ENCODE measurements around the gene RBM20. TPM values are rescaled to one million over a fixed set of nuclear protein-coding genes. Genes with fewer than 3 reads are reported as not detected.

Gene RBM20
- polyA plus RNA-seq, 2 of the 4 experiments (the other 2 are of a cell fraction) = 1.5 to 1.8 TPM

DNA sequence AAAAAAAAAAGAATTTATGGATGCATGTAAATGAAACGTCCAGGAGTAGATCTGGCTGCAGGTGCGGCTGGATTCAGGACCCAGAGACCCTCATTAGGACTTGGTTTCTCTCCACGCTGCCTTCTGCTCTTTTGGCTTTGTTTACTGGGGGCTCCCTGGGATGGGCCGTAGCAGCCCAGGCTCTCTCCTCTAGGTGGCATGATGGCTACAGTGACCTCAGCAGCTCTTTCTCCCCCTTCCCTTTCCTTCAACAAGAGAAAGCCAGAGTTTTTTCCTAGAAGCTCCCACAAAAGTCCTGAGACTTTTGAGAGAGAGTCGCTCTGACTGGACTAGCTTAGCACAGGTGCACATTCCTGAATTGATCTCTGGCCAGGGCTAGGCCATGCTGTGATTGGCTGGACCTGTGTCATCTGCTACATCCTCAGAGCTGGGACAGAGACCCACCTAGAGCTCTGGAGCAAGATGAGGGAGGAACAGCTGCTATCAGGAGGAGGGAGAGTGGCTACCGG, 159.7 kb downstream of the RBM20 start (continued):
- TF ChIP-seq, protein P1, sequence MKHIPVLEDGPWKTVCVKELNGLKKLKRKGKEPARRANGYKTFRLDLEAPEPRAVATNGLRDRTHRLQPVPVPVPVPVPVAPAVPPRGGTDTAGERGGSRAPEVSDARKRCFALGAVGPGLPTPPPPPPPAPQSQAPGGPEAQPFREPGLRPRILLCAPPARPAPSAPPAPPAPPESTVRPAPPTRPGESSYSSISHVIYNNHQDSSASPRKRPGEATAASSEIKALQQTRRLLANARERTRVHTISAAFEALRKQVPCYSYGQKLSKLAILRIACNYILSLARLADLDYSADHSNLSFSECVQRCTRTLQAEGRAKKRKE (CRISPR knock-in tag; IDR thresholded peaks at IDR 0.05; ENCODE audit: low read depth) = no peak

DNA sequence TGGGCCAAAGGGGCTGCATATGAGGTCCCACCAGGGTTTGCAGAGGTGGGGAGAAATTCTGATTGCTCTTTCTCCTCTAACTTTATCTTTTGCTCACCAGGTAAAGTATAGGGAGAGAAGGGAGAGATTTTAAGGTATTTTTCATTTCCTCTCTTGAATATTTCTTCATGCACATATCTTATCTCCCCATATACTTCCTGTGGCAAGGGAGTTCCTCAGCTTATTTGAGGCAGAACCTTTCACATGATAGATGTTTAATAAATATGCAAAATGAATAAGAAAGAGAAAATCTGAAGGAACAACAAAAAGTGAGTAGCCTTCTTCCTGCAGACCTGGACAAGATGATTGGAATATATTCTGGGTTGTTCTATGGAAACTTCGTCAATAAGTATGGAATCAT, 160.2 kb downstream of the RBM20 start:
- POLR2A ChIA-PET = interaction anchor here (0.6 to 3.0 kb wide), 2 partner anchors 75 to 114 kb away, joined by 3 to 15 read pairs; partner anchors contain the start of genes BBIP1 and SHOC2

DNA sequence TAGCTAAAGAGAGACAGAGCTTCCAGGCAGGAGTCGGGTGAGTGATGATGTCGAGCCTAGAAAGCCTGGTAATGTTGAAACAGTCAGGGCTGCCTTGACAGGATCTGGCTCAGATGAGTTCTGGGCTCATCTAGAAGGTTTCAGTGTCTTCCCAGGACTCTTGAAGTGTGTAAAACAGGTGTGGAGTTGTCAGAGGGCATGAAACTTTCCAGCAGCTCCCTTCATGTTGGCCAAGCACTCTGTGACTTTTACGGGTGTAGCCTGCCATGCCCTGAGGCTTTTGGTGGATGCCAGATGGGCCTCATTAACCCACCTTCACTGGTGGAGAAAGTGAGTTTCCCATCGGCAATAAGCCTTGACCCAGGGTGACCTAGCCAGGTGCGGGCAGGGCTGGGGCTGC, 161.2 kb downstream of the RBM20 start:
- DNase-seq (ENCODE audit: low read depth in 1 of 2, low spot score in 1 of 2) (no peak), ATAC-seq (no peak), FAIRE-seq (no peak)
- 80% methylated on average over 5 of the region's 5 CpGs for WGBS (ENCODE audit: missing lambda C conversion rate)
- CTCF ChIA-PET = interaction anchor here (1.2 to 3.3 kb wide), 3 partner anchors 59 to 97 kb away, joined by 3 to 25 read pairs (median 4); no protein-coding TSS in a partner anchor
- POLR2A ChIA-PET = no interaction called here
- Histone ChIP-seq H3K4me1 (peaks cover 9% of the 10 kb centered on the region; the same call in 1 of the 3 replicates), H3K4me3 (no peak overlapping the region), H3K4me2 (no peak overlapping the region), H3K27ac (no peak overlapping the region), H3K9me3 (no peaks in the 10 kb centered on the region)
- TF ChIP-seq FOSL2 (IDR thresholded peaks at IDR 0.05) = no peak
- no peak for TF ChIP-seq FOSL2 (CRISPR knock-in tag; IDR thresholded peaks at IDR 0.05)
- TF ChIP-seq POLR2AphosphoS2 (conservative IDR thresholded peaks at IDR 0.05; ENCODE audit: low read length) = no peak
- no peak for TF ChIP-seq ZFP36 (IDR thresholded peaks at IDR 0.05; ENCODE audit: borderline replicate concordance, partially characterized antibody)
- TF ChIP-seq, protein P2, sequence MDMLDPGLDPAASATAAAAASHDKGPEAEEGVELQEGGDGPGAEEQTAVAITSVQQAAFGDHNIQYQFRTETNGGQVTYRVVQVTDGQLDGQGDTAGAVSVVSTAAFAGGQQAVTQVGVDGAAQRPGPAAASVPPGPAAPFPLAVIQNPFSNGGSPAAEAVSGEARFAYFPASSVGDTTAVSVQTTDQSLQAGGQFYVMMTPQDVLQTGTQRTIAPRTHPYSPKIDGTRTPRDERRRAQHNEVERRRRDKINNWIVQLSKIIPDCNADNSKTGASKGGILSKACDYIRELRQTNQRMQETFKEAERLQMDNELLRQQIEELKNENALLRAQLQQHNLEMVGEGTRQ (IDR thresholded peaks at IDR 0.05) = no peak
- TF ChIP-seq ESRRA (IDR thresholded peaks at IDR 0.05; ENCODE audit: borderline replicate concordance, low read length) = no peak
- TF ChIP-seq JUN (IDR thresholded peaks at IDR 0.05) = no peak
- TF ChIP-seq TFCP2L1 (CRISPR knock-in tag; IDR thresholded peaks at IDR 0.05) = no peak
- no peak for TF ChIP-seq NFE2L2 (conservative IDR thresholded peaks at IDR 0.05; ENCODE audit: low read length)
- TF ChIP-seq, protein P3, sequence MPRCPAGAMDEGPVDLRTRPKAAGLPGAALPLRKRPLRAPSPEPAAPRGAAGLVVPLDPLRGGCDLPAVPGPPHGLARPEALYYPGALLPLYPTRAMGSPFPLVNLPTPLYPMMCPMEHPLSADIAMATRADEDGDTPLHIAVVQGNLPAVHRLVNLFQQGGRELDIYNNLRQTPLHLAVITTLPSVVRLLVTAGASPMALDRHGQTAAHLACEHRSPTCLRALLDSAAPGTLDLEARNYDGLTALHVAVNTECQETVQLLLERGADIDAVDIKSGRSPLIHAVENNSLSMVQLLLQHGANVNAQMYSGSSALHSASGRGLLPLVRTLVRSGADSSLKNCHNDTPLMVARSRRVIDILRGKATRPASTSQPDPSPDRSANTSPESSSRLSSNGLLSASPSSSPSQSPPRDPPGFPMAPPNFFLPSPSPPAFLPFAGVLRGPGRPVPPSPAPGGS (IDR thresholded peaks at IDR 0.05) = no peak
- TF ChIP-seq HEYL (CRISPR knock-in tag; IDR thresholded peaks at IDR 0.05) = no peak

More for the DNA sequence above, 160.2 kb downstream of the RBM20 start:
- CTCF ChIA-PET = interaction anchor here (0.6 to 3.3 kb wide), 32 partner anchors 10 to 1337 kb away, joined by 3 to 25 read pairs (median 4); no protein-coding TSS in a partner anchor
- Histone ChIP-seq H3K4me3 (no peak overlapping the region), H3K4me1 (peaks cover 9% of the 10 kb centered on the region; the same call in 1 of the 3 replicates), H3K4me2 (no peak overlapping the region), H3K27ac (0 out of 6 replicates have a peak overlapping the region, but pooled peaks of 1 of the 2 experiments have one; percentile 47), H3K9me3 (no peaks in the 10 kb centered on the region)
- WGBS (ENCODE audit: missing lambda C conversion rate) = 94% methylated on average over 1 of the region's 1 CpG
- ATAC-seq (no peak), DNase-seq (ENCODE audit: low read depth in 1 of 2, low spot score in 1 of 2) (no peak), FAIRE-seq (no peak)
- no peak for TF ChIP-seq FOSB (CRISPR knock-in tag; IDR thresholded peaks at IDR 0.05)
- TF ChIP-seq RCOR1 (IDR thresholded peaks at IDR 0.05; ENCODE audit: low read depth, low read length) = no peak
- TF ChIP-seq SMC3 (IDR thresholded peaks at IDR 0.05) = no peak

DNA sequence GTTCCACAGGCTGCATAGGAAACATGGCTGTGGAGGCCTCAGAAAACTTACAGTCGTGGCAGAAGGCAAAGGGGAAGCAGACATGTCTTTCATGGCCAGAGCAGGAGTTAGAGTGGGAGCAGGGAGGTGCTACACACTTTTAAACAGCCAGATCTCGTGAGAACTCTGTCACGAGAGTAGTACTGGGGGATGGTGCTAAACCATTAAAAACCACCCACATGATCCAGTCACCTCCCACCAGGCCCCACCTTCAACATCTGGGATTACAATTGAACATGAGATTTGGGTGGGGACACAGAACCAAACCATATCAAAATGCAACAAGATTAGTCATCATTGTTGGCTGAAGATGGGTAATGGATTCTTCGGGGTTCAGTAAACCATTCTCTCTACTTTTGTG, 162.2 kb downstream of the RBM20 start:
- no peak overlapping the region for H3K27ac ChIP-seq
- no peak for FAIRE-seq
- ChIA-PET POLR2A (no interaction called here), CTCF (interaction anchor here (1.2 kb wide), 1 partner anchor 60 kb away, joined by 3 read pairs; no protein-coding TSS in a partner anchor)
- DNase-seq (ENCODE audit: low read depth in 1 of 2, low spot score in 1 of 2) = no peak
- H3K4me1 ChIP-seq = peaks cover 9% of the 10 kb centered on the region; the same call in 1 of the 3 replicates
- 58% methylated on average over 4 of the region's 4 CpGs for WGBS (ENCODE audit: missing lambda C conversion rate)
- no peak for ATAC-seq
- TF ChIP-seq, protein P1 (CRISPR knock-in tag; IDR thresholded peaks at IDR 0.05; ENCODE audit: low read depth) = no peak
- TF ChIP-seq GATA3 (IDR thresholded peaks at IDR 0.05; ENCODE audit: borderline replicate concordance) = no peak
- no peak for TF ChIP-seq EP300 (IDR thresholded peaks at IDR 0.05)
- TF ChIP-seq HOXB13 (CRISPR knock-in tag; IDR thresholded peaks at IDR 0.05; ENCODE audit: low read depth) = no peak
- TF ChIP-seq, protein P4, sequence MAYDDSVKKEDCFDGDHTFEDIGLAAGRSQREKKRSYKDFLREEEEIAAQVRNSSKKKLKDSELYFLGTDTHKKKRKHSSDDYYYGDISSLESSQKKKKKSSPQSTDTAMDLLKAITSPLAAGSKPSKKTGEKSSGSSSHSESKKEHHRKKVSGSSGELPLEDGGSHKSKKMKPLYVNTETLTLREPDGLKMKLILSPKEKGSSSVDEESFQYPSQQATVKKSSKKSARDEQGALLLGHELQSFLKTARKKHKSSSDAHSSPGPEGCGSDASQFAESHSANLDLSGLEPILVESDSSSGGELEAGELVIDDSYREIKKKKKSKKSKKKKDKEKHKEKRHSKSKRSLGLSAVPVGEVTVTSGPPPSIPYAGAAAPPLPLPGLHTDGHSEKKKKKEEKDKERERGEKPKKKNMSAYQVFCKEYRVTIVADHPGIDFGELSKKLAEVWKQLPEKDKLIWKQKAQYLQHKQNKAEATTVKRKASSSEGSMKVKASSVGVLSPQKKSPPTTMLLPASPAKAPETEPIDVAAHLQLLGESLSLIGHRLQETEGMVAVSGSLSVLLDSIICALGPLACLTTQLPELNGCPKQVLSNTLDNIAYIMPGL (CRISPR knock-in tag; IDR thresholded peaks at IDR 0.05; ENCODE audit: borderline replicate concordance) = no peak
- no peak for TF ChIP-seq BHLHE40 (IDR thresholded peaks at IDR 0.05; ENCODE audit: low read depth, low read length)
- no peak for TF ChIP-seq HDAC2 (IDR thresholded peaks at IDR 0.05)
- H3K4me3 ChIP-seq = no peak overlapping the region
- no peak overlapping the region for H3K4me2 ChIP-seq
- H3K9me3 ChIP-seq = no peaks in the 10 kb centered on the region

Measured in A549 (cell line).